ENCODE measurements around the gene NR2F1.
A peak's percentile ranks its signal among the peaks of the same experiment; 100 is the strongest.

The NR2F1 gene

GRCh38 chr5:93604644-93605515 is 21.9 kb downstream of the NR2F1 start:
- no peak for DNase-seq (ENCODE audit: low spot score)

GRCh38 chr5:93606382-93606752 is 23.3 kb downstream of the NR2F1 start:
- no peak for DNase-seq (ENCODE audit: low spot score)

GRCh38 chr5:93607367-93608258 is 24.6 kb downstream of the NR2F1 start:
- DNase-seq (ENCODE audit: low spot score): no peak

GRCh38 chr5:93608855-93609254 is 25.8 kb downstream of the NR2F1 start:
- no peak for DNase-seq (ENCODE audit: low spot score)

- DNase-seq (ENCODE audit: low spot score): no peak
Observed at GRCh38 chr5:93609762-93610161, 26.7 kb downstream of the NR2F1 start.

GRCh38 chr5:93610581-93611272 is 27.7 kb downstream of the NR2F1 start:
- no peak for DNase-seq (ENCODE audit: low spot score)

GRCh38 chr5:93611273-93611975 is 28.4 kb downstream of the NR2F1 start:
- DNase-seq (ENCODE audit: low spot score): no peak

- no peak for DNase-seq (ENCODE audit: low spot score)
Observed at GRCh38 chr5:93611976-93612854, 29.2 kb downstream of the NR2F1 start.

GRCh38 chr5:93612855-93613243 is 29.8 kb downstream of the NR2F1 start:
- DNase-seq (ENCODE audit: low spot score): no peak

- DNase-seq (ENCODE audit: low spot score): no peak
Observed at GRCh38 chr5:93616538-93617174, 33.6 kb downstream of the NR2F1 start.

GRCh38 chr5:93620487-93621326 is 37.7 kb downstream of the NR2F1 start:
- DNase-seq (ENCODE audit: low spot score): peak; percentile 55

GRCh38 chr5:93621327-93621798 is 38.3 kb downstream of the NR2F1 start:
- no peak for DNase-seq (ENCODE audit: low spot score)

GRCh38 chr5:93622240-93622885 is 39.3 kb downstream of the NR2F1 start:
- no peak for DNase-seq (ENCODE audit: low spot score)

- no peak for DNase-seq (ENCODE audit: low spot score)
Observed at GRCh38 chr5:93623153-93623552, 40.1 kb downstream of the NR2F1 start.

- DNase-seq (ENCODE audit: low spot score): no peak
Observed at GRCh38 chr5:93626801-93627200, 43.8 kb downstream of the NR2F1 start.

GRCh38 chr5:93632327-93632726 is 49.3 kb downstream of the NR2F1 start:
- no peak for DNase-seq (ENCODE audit: low spot score)

GRCh38 chr5:93635991-93636390 is 53.0 kb downstream of the NR2F1 start:
- no peak for DNase-seq (ENCODE audit: low spot score)

GRCh38 chr5:93636837-93637236 is 53.8 kb downstream of the NR2F1 start:
- DNase-seq (ENCODE audit: low spot score): no peak

- no peak for DNase-seq (ENCODE audit: low spot score)
Observed at GRCh38 chr5:93637697-93638096, 54.7 kb downstream of the NR2F1 start.
